B cell (primary cell): ENCODE results near the gene TM4SF20. TPM values are rescaled to one million over a fixed set of nuclear protein-coding genes. Genes with fewer than 3 reads are reported as not detected.

Experiments used
- ATAC-seq: fragments of 200-7000 bp; cut with Tn5 transposase; one replicate; pipeline ENCODE4 v1.10.0; 2021; ENCODE audit warnings: low read depth, mild to moderate bottlenecking, moderate number of reproducible peaks, moderate library complexity
- CTCF ChIA-PET: fragments of 350-600 bp; sonication (Branson Sonifier 250); formaldehyde crosslinking; loops from one replicate; lab custom pipeline; 2021; ENCODE audit warnings: antibody characterized with exemption, inconsistent platforms; lab: Charles Lee
- POLR2A ChIA-PET: fragments of 350-600 bp; sonication (Branson Sonifier 250); formaldehyde crosslinking; loops from one replicate; lab custom pipeline; 2021; ENCODE audit warnings: antibody characterized with exemption; lab: Charles Lee
- DNase-seq: peaks from one replicate; pipeline ENCODE4 v3.0.0; 2013
- H2AFZ ChIP-seq: 2 replicates; pipeline ENCODE4 v1.6.1; 2012; ENCODE audit warnings: mild to moderate bottlenecking, low read depth, low read length; ENCODE audit not compliant: insufficient read depth, poor library complexity, severe bottlenecking
- H3K27ac ChIP-seq, 2 donors: 1 replicate in 1 of 2; 2 replicates in 1 of 2; pipeline ENCODE4 v1.5.1; 2012 to 2013; ENCODE audit warnings: low read length in 2 of 2, mild to moderate bottlenecking in 2 of 2, moderate library complexity in 1 of 2
- H3K27me3 ChIP-seq, 4 experiments: fragments of 200-600 bp in 1 of 4; sonication (generic) in 1 of 4; replicated peaks in 1 of 4; 1 replicate in 2 of 4; 2 replicates in 2 of 4; pipeline versions ENCODE4 v1.6.1 to v1.7.0; 2013 to 2016; ENCODE audit warnings: low read length in 3 of 4, mild to moderate bottlenecking in 2 of 4, mixed read lengths in 1 of 4, moderate library complexity in 1 of 4; ENCODE audit not compliant: insufficient read depth in 4 of 4, control insufficient read depth in 3 of 4; ENCODE audit errors: control extremely low read depth in 1 of 4
- H3K36me3 ChIP-seq, 2 experiments: replicated peaks in 1 of 2; 1 replicate in 1 of 2; 2 replicates in 1 of 2; pipeline versions ENCODE4 v1.6.1 to v1.7.1; 2013; ENCODE audit warnings: low read length in 1 of 2; ENCODE audit not compliant: insufficient read depth in 2 of 2, control insufficient read depth in 1 of 2; ENCODE audit errors: control extremely low read depth in 1 of 2, extremely low read depth in 1 of 2
- H3K4me1 ChIP-seq, 2 donors: fragments of 200-600 bp in 1 of 2; sonication (generic) in 1 of 2; 1 replicate in 1 of 2; 2 replicates in 1 of 2; pipeline versions ENCODE4 v1.5.1 to v1.6.1; 2013 to 2017; ENCODE audit warnings: low read length in 2 of 2; ENCODE audit not compliant: control insufficient read depth in 2 of 2, insufficient read depth in 2 of 2
- H3K4me2 ChIP-seq: replicated peaks from 2 replicates; pipeline ENCODE3; 2012; ENCODE audit warnings: mild to moderate bottlenecking, low read depth, low read length; ENCODE audit not compliant: poor library complexity, severe bottlenecking
- H3K4me3 ChIP-seq, 5 experiments: fragments of 200-600 bp in 1 of 5; sonication (generic) in 1 of 5; 1 replicate in 3 of 5; 2 replicates in 2 of 5; pipeline versions ENCODE4 v1.5.1 to v1.7.0; 2011 to 2016; ENCODE audit warnings: low read length in 4 of 5, mild to moderate bottlenecking in 4 of 5, low read depth in 2 of 5, control low read depth in 1 of 5, moderate library complexity in 1 of 5; ENCODE audit not compliant: insufficient read depth in 1 of 5; ENCODE audit errors: control extremely low read depth in 1 of 5, extremely low read depth in 1 of 5
- H3K79me2 ChIP-seq: fragments of 200-600 bp; sonication (generic); one replicate; pipeline ENCODE4 v1.6.0; 2016; ENCODE audit warnings: low read length; ENCODE audit not compliant: control insufficient read depth, insufficient read depth
- H3K9ac ChIP-seq: fragments of 200-600 bp; sonication (generic); 2 replicates; pipeline ENCODE4 v1.6.1; 2017; ENCODE audit warnings: mild to moderate bottlenecking, low read length, moderate library complexity
- H3K9me3 ChIP-seq, 3 donors: one replicate each; pipeline versions ENCODE4 v1.6.1 to v1.7.1; 2013; ENCODE audit warnings: low read length in 2 of 3; ENCODE audit not compliant: control insufficient read depth in 2 of 3, insufficient read depth in 1 of 3; ENCODE audit errors: control extremely low read depth in 1 of 3
- H4K20me1 ChIP-seq: 2 replicates; pipeline ENCODE4 v1.6.0; 2012; ENCODE audit warnings: mild to moderate bottlenecking, low read length; ENCODE audit not compliant: insufficient read depth, control insufficient read depth, poor library complexity, severe bottlenecking
- H3K27ac Mint-ChIP-seq: one replicate; pipeline ENCODE4 v1.8.0; 2021; ENCODE audit warnings: mixed read lengths
- H3K27me3 Mint-ChIP-seq: one replicate; pipeline ENCODE4 v1.8.0; 2021; ENCODE audit warnings: mixed read lengths
- H3K4me1 Mint-ChIP-seq: one replicate; pipeline ENCODE4 v1.8.0; 2021; ENCODE audit warnings: mixed read lengths
- H3K4me3 Mint-ChIP-seq: one replicate; pipeline ENCODE4 v1.8.0; 2021; ENCODE audit warnings: mixed read lengths
- H3K9me3 Mint-ChIP-seq: one replicate; pipeline ENCODE4 v1.8.0; 2022; ENCODE audit warnings: mixed read lengths; ENCODE audit not compliant: insufficient read depth
- EZH2 ChIP-seq: IDR thresholded peaks from 2 replicates; pipeline ENCODE4 v1.6.1; 2012; ENCODE audit warnings: borderline replicate concordance, low read depth, mild to moderate bottlenecking, moderate library complexity, low read length; ENCODE audit not compliant: insufficient read depth, poor library complexity, severe bottlenecking
- WGBS: methylation state at CpG from one replicate; pipeline ENCODE4 v1.1.5; 2013; ENCODE audit warnings: missing lambda C conversion rate; ENCODE audit not compliant: insufficient coverage; 5-methylcytosine and 5-hydroxymethylcytosine counted together
- intact Hi-C: fragments of 100-400 bp; cut with micrococcal nuclease; formaldehyde crosslinking; loops from one replicate; pipeline ENCODE4 v1.10.0; 2022
- polyA plus RNA-seq: library from polyadenylated mRNA; depleted of rRNA; stranded (reverse); fragments of >200 nt; gene quantifications from 2 replicates; pipeline ENCODE4 v1.2.3, GENCODE V29; 2012
- total RNA-seq, 2 donors: library from RNA; stranded (reverse); fragments of 120-200 nt in 1 of 2; gene quantifications; 1 replicate in 1 of 2; 2 replicates in 1 of 2; pipeline versions ENCODE4 v1.2.3 to v1.2.4, GENCODE V29; 2013 to 2022
- TF ChIP-seq, protein P1 (sequence below): fragments of 200-600 bp; IDR thresholded peaks from one replicate; pipeline ENCODE4 v1.8.0; 2022; ENCODE audit warnings: antibody characterized with exemption, mild to moderate bottlenecking

Gene TM4SF20
- total and polyA plus RNA-seq, 2 donors (not counting 1 experiment from before 2014, with no cell fraction given), result not detected

DNA sequence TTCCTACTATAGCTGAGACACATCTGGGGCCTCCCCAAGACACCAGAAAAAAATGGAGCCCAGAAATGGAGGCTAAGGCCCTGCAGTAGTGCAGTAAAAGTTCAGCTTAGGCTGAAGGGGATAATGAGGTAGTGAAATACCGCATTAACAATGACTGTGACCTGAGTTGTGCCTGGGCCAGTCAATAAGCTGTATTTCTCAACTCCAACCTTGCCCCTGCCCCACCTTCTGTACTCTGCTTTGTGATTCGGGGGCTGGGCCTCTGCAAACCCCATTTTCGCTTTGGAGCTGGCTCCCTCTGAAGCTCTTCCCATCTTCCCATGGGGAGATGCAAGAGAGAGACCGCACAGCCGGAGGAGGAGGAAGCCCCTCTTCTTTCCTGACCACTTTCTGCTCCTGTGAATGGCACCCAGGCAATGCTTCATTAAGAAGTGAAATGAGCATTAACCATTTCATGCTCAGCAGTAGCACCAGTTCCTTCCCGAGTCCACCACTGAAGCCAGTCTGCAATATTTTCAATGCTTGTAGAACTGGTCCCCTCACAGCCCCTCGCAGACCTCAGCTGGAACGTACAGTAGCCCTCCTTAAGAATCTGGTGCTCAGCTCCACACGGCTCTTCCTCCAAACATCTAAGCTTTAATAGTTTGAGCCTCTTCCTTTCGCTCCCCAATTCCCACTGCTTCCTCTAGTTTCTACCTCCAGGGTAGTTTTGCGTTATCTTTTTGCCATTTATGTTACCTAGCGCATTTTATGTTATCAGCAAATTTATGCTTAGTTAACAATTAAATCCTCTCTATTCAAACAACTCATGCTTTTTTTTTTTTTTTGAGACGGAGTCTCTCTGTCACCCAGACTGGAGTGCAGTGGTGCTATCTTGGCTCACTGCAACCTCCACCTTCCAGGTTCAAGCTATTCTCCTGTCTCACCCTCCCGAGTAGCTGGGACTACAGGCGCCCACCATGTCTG is 41.3 kb upstream of the TM4SF20 start:
- Histone ChIP-seq H4K20me1 (no peaks in the 10 kb centered on the region), H3K9me3 (no peaks in the 10 kb centered on the region), H3K27ac (no peak overlapping the region), H3K9ac (no peak overlapping the region), H3K4me2 (no peak overlapping the region), H3K4me1 (peaks cover 12% of the 10 kb centered on the region in 2 donors), H3K27me3 (no peaks in the 10 kb centered on the region), H3K36me3 (no peaks in the 10 kb centered on the region), H3K79me2 (no peaks in the 10 kb centered on the region), H3K4me3 (no peak overlapping the region), H2AFZ (no peak overlapping the region)
- no peaks in the 10 kb centered on the region for H3K9me3 Mint-ChIP-seq
- TF ChIP-seq, protein P1, sequence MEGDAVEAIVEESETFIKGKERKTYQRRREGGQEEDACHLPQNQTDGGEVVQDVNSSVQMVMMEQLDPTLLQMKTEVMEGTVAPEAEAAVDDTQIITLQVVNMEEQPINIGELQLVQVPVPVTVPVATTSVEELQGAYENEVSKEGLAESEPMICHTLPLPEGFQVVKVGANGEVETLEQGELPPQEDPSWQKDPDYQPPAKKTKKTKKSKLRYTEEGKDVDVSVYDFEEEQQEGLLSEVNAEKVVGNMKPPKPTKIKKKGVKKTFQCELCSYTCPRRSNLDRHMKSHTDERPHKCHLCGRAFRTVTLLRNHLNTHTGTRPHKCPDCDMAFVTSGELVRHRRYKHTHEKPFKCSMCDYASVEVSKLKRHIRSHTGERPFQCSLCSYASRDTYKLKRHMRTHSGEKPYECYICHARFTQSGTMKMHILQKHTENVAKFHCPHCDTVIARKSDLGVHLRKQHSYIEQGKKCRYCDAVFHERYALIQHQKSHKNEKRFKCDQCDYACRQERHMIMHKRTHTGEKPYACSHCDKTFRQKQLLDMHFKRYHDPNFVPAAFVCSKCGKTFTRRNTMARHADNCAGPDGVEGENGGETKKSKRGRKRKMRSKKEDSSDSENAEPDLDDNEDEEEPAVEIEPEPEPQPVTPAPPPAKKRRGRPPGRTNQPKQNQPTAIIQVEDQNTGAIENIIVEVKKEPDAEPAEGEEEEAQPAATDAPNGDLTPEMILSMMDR, result no peak
- no peak for TF ChIP-seq EZH2
- ChIA-PET CTCF (no interaction called here), POLR2A (no interaction called here)
- WGBS, result 94% methylated on average over 11 of the region's 15 CpGs
- intact Hi-C loops, result no loop called here
- peaks cover 14% of the 10 kb centered on the region for H3K4me1 Mint-ChIP-seq
- H3K27ac Mint-ChIP-seq, result no peak overlapping the region
- no peak overlapping the region for H3K4me3 Mint-ChIP-seq
- ATAC-seq, result no peak
- no peaks in the 10 kb centered on the region for H3K27me3 Mint-ChIP-seq
- DNase-seq, result no peak

DNA sequence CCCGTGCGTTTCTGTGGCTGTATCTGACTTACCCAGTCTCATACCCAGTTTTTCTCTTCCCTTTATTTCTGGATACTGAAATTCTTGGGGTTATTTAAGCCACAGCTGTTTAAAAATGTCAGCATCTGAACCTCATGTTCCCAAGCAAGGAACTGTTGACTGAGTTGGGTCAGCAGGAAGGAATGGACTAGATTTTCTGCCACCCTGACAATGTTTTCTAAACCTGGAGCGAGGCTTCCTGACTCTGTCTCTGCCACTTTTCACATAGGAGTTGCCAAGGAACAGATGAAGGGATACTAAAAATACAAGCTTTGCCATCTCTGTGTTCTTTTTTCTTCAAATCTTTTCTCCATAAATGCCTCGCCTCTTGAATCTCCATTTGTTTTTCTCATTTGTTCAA is 37.6 kb upstream of the TM4SF20 start:
- WGBS, result 100% methylated on average over 1 of the region's 4 CpGs
- peaks cover 20 to 21% of the 10 kb centered on the region in 2 donors for H3K4me1 ChIP-seq

More for the DNA sequence above, 37.6 kb upstream of the TM4SF20 start:
- no peak overlapping the region for H3K27ac ChIP-seq
- Mint-ChIP-seq H3K9me3 (no peaks in the 10 kb centered on the region), H3K27me3 (no peaks in the 10 kb centered on the region), H3K4me3 (no peak overlapping the region), H3K4me1 (peaks cover 27% of the 10 kb centered on the region), H3K27ac (no peak overlapping the region)
- H3K4me2 ChIP-seq, result no peak overlapping the region
- TF ChIP-seq EZH2, result no peak
- TF ChIP-seq, protein P1, result no peak
- no peaks in the 10 kb centered on the region for H3K27me3 ChIP-seq
- H2AFZ ChIP-seq, result no peak overlapping the region
- intact Hi-C loops, result no loop called here
- DNase-seq (no peak), ATAC-seq (no peak)
- ChIA-PET CTCF (interaction anchor here (1.0 kb wide), 1 partner anchor 54 kb away, joined by 3 read pairs; no protein-coding TSS in a partner anchor), POLR2A (no interaction called here)
- no peaks in the 10 kb centered on the region for H3K79me2 ChIP-seq
- H3K9me3 ChIP-seq, result peaks cover 0 to 2% (median 0%) of the 10 kb centered on the region in 3 donors
- no peaks in the 10 kb centered on the region for H4K20me1 ChIP-seq
- no peak overlapping the region for H3K9ac ChIP-seq
- no peaks in the 10 kb centered on the region for H3K36me3 ChIP-seq
- no peak overlapping the region for H3K4me3 ChIP-seq
